Peyer's patch (tissue), 4 donors: ENCODE measurements around the gene RPS6KB2.

Experiments used
- CTCF ChIP-seq, 6 experiments: fragments of 450-650 bp in 4 of 6; fragments of 200-600 bp in 2 of 6; sonication (generic) in 1 of 6; IDR thresholded peaks; one replicate each; pipeline ENCODE4 v1.5.1; 2017 to 2019; ENCODE audit warnings: antibody characterized with exemption in 6 of 6, mild to moderate bottlenecking in 3 of 6, moderate library complexity in 1 of 6
- POLR2A ChIP-seq, 2 donors: fragments of 450-650 bp; IDR thresholded peaks; one replicate each; pipeline ENCODE4 v1.5.1; 2017; ENCODE audit warnings: antibody characterized with exemption in 2 of 2, mild to moderate bottlenecking in 2 of 2, moderate library complexity in 2 of 2

- TF ChIP-seq CTCF (IDR thresholded peaks at IDR 0.05) (no peak), POLR2A (IDR thresholded peaks at IDR 0.05) (no peak)
These were observed 18.4 kb upstream of the RPS6KB2 start for GRCh38 chr11:67409781-67410368.
